Fibroblast of the aortic adventitia (primary cell): ENCODE data around the gene KATNIP. TPM values are rescaled to one million over a fixed set of nuclear protein-coding genes. Genes with fewer than 3 reads are reported as not detected.

Experiments used
- DNase-seq: peaks from one replicate; pipeline ENCODE4 v3.0.0-alpha.2; 2010; ENCODE audit warnings: low read depth
- H3K4me3 ChIP-seq: 2 replicates; pipeline ENCODE4 v1.5.1; 2011; ENCODE audit warnings: low read depth, mild to moderate bottlenecking, control low read depth, low read length, moderate library complexity
- CTCF ChIP-seq: IDR thresholded peaks from 2 replicates; pipeline ENCODE4 v1.5.1; 2011; ENCODE audit warnings: mild to moderate bottlenecking, low read length, control low read depth, inconsistent platforms; ENCODE audit not compliant: insufficient read depth
- total RNA-seq: library from RNA; depleted of rRNA; stranded (reverse); fragments of >200 nt; gene quantifications from 2 replicates; pipeline ENCODE4 v1.2.3, GENCODE V29; 2012; ENCODE audit warnings: low replicate concordance

KATNIP gene
- total RNA-seq, 1 donor = 23.0 TPM

- no peak for TF ChIP-seq CTCF
- no peak for DNase-seq
Measured at GRCh38 chr16:27544671-27545070, 5.3 kb upstream of the KATNIP start.

GRCh38 chr16:27547134-27547533 is 2.8 kb upstream of the KATNIP start:
- TF ChIP-seq CTCF = no peak
- DNase-seq = peak; percentile 66
- no peak overlapping the region for H3K4me3 ChIP-seq

More at GRCh38 chr16:27544671-27545070, 5.3 kb upstream of the KATNIP start:
- H3K4me3 ChIP-seq = no peak overlapping the region

- no peak for TF ChIP-seq CTCF
- H3K4me3 ChIP-seq = peak overlapping the region; percentile 10
- no peak for DNase-seq
Measured at GRCh38 chr16:27547851-27548250, 2.1 kb upstream of the KATNIP start.

GRCh38 chr16:27549464-27549745 is 539 bp upstream of the KATNIP start:
- no peak for DNase-seq
- TF ChIP-seq CTCF = no peak
- peak overlapping the region; percentile 92 for H3K4me3 ChIP-seq

- no peak for TF ChIP-seq CTCF
- peak; percentile 7 for DNase-seq
- H3K4me3 ChIP-seq = peak overlapping the region; percentile 99
Measured at GRCh38 chr16:27550582-27550920, 607 bp downstream of the KATNIP start.

- H3K4me3 ChIP-seq = peak overlapping the region; percentile 99
- no peak for TF ChIP-seq CTCF
- DNase-seq = no peak
Measured at GRCh38 chr16:27551036-27551435, 1.1 kb downstream of the KATNIP start.

- no peak overlapping the region for H3K4me3 ChIP-seq
- TF ChIP-seq CTCF = no peak
- DNase-seq = no peak
Measured at GRCh38 chr16:27556471-27556870, 6.5 kb downstream of the KATNIP start.
